ENCODE measurements around the gene UBE2E2.

- TF ChIP-seq CTCF (IDR thresholded peaks at IDR 0.05) (no peak), EZH2 (IDR thresholded peaks at IDR 0.05; ENCODE audit: borderline replicate concordance, insufficient read depth, low read depth, low read length, poor library complexity, severe bottlenecking) (no peak)
Measured at GRCh38 chr3:23316924-23317323, 113.8 kb downstream of the UBE2E2 start.

All from B cell (primary cell).